ENCODE measurements around the gene URAD. TPM values are rescaled to one million over a fixed set of nuclear protein-coding genes. Genes with fewer than 3 reads are reported as not detected.

Gene URAD
- total RNA-seq, 1 donor from 2014 or later = not detected

DNA sequence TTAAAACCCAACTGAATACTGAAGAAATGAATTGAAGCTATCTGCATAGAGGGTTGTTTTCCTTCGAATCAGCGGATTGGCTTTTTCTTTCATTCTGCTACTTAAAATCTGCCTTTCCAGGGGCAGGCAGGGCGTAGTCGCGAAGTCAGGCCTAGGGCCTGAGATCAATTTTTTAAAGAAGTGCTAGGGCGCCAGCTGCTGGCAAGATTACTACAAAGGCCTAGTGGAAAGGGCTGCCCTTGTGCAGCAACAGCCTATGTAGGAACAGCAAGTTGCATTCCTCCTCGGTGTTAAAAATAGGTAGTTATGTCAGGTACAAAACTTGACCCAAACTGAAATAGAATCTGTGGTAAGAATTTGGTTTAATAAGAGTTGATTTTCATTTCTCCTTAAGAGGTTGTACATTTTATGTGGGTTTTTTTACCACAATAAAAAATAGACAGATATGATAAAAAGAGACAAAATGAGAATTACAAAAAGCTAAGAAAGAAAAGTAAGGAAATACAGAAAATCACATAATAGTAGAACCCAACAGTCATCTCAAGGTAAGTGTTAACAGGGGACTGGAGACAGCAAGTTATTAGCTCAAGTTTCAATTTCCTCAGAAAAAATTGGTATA is 9.5 kb upstream of the URAD start:
- no peaks in the 10 kb centered on the region for H3K27me3 ChIP-seq (ENCODE audit: low read depth)
- H3K9me3 ChIP-seq = no peaks in the 10 kb centered on the region
- DNase-seq (no peak), ATAC-seq (no peak)
- intact Hi-C loops (cut with DNase I) = no loop called here
- no peaks in the 10 kb centered on the region for H3K4me1 ChIP-seq
- H3K27ac ChIP-seq = no peak overlapping the region
- H3K36me3 ChIP-seq = no peaks in the 10 kb centered on the region
- no peak overlapping the region for H3K4me3 ChIP-seq
- TF ChIP-seq, protein P1, sequence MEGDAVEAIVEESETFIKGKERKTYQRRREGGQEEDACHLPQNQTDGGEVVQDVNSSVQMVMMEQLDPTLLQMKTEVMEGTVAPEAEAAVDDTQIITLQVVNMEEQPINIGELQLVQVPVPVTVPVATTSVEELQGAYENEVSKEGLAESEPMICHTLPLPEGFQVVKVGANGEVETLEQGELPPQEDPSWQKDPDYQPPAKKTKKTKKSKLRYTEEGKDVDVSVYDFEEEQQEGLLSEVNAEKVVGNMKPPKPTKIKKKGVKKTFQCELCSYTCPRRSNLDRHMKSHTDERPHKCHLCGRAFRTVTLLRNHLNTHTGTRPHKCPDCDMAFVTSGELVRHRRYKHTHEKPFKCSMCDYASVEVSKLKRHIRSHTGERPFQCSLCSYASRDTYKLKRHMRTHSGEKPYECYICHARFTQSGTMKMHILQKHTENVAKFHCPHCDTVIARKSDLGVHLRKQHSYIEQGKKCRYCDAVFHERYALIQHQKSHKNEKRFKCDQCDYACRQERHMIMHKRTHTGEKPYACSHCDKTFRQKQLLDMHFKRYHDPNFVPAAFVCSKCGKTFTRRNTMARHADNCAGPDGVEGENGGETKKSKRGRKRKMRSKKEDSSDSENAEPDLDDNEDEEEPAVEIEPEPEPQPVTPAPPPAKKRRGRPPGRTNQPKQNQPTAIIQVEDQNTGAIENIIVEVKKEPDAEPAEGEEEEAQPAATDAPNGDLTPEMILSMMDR (IDR thresholded peaks at IDR 0.05) = peak; percentile 26

DNA sequence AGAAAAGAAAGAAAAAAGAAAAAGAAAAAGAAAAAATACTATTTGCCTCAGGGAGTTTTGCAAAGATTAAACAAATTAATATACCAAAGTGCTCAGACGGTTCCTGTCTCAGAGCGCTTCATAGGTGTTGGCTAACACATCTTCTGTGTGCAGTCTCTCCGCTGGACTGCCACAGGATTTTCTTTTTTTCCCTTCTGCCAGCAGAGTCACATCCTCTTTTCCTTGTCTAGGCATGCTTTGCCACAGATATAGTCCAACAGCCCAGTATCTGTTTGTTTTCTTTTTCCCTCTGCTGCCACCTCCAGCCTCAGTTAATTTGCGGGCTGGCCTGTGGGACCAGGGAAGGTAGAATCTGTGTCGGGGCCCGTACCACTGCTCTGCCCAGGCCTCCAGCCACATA is 3.4 kb upstream of the URAD start:
- ATAC-seq = no peak
- TF ChIP-seq, protein P1 (IDR thresholded peaks at IDR 0.05) = no peak
- intact Hi-C loops (cut with DNase I) = no loop called here

GRCh38 chr13:27985600-27985999 is 2.9 kb downstream of the URAD start:
- H3K27ac ChIP-seq = no peak overlapping the region
- ATAC-seq (no peak), DNase-seq (no peak)
- H3K4me3 ChIP-seq = no peak overlapping the region
- intact Hi-C loops (cut with DNase I) = loop anchor here (5.0 kb wide), 1 partner anchor 153 kb away; no protein-coding TSS in a partner anchor
- H3K4me1 ChIP-seq = peaks cover under 1% of the 10 kb centered on the region
- TF ChIP-seq, protein P1 (IDR thresholded peaks at IDR 0.05) = no peak
- H3K9me3 ChIP-seq = no peaks in the 10 kb centered on the region
- peaks cover 78% of the 10 kb centered on the region for H3K27me3 ChIP-seq (ENCODE audit: low read depth)
- H3K36me3 ChIP-seq = no peaks in the 10 kb centered on the region

More for the DNA sequence above, 3.4 kb upstream of the URAD start:
- no peak overlapping the region for H3K27ac ChIP-seq
- H3K27me3 ChIP-seq (ENCODE audit: low read depth) = peaks cover 25% of the 10 kb centered on the region
- no peak overlapping the region for H3K4me3 ChIP-seq
- DNase-seq = no peak
- H3K4me1 ChIP-seq = no peaks in the 10 kb centered on the region
- no peaks in the 10 kb centered on the region for H3K9me3 ChIP-seq
- no peaks in the 10 kb centered on the region for H3K36me3 ChIP-seq

- H3K4me3 ChIP-seq = no peak overlapping the region
- intact Hi-C loops (cut with DNase I) = no loop called here
Observed at GRCh38 chr13:27982361-27982760, 6.1 kb downstream of the URAD start.

DNA sequence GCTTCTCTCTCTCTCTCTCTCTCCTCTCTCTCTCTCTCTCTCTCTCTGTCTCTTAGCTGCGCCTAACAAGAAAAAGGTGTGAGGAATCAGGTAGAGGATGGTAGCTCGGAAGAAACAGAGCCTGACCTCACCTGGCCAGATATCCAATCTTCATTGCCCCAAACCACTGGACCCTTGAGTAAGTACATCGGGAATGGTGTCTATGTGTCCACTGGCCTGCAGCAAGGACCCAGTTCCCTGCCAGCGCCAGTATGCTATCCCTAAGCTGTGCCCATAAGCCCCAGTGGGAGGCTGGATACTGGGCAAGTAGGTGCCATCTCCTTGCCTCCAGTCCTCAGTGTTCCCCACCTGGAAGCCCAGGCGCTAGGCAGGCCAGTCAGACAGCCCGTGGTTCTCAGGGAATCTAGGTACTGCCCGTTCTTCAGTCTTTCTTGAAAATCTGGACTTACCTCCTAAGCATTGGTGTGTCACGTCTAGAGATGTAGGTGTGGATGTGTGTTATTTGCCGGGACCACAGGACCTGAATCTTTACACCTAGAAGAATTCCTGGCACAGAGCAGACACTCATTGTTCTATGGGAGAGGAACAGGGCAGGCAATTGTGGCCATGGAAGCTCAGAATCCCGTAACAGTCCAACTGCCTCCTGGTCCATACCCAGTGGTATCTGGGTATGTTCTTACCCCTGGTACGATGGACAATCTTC is 7.3 kb downstream of the URAD start:
- Histone ChIP-seq H3K27ac (no peak overlapping the region), H3K36me3 (no peaks in the 10 kb centered on the region), H3K9me3 (no peaks in the 10 kb centered on the region), H3K4me3 (no peak overlapping the region), H3K27me3 (ENCODE audit: low read depth) (peaks cover 91% of the 10 kb centered on the region), H3K4me1 (peaks cover 15% of the 10 kb centered on the region)
- intact Hi-C loops (cut with DNase I) = no loop called here
- ATAC-seq (no peak), DNase-seq (no peak)
- TF ChIP-seq, protein P1 (IDR thresholded peaks at IDR 0.05) = no peak

More at GRCh38 chr13:27982361-27982760, 6.1 kb downstream of the URAD start:
- Histone ChIP-seq H3K27me3 (ENCODE audit: low read depth) (peaks cover 90% of the 10 kb centered on the region), H3K9me3 (no peaks in the 10 kb centered on the region), H3K36me3 (no peaks in the 10 kb centered on the region), H3K4me1 (peaks cover 15% of the 10 kb centered on the region), H3K27ac (no peak overlapping the region)
- ATAC-seq (no peak), DNase-seq (no peak)
- TF ChIP-seq, protein P1 (IDR thresholded peaks at IDR 0.05) = no peak
